HCEC 1CT (cell line): Measurements from ENCODE around the gene ABHD10.
"Not testable (repeated sequence)": the region's sequence is repeated elsewhere in the genome, so short reads cannot be mapped to it uniquely, and the experiment has no call there.

Experiments
- DNase-seq: peaks from one replicate; pipeline ENCODE4 v3.0.0-alpha.2; 2017

ABHD10 gene

GRCh38 chr3:112037194-112037593 lies 58.4 kb downstream of the ABHD10 start:
- not testable (repeated sequence) for DNase-seq

- DNase-seq, result peak; percentile 12
These were observed 60.0 kb downstream of the ABHD10 start for GRCh38 chr3:112038863-112039262.

GRCh38 chr3:112041321-112041720 lies 62.5 kb downstream of the ABHD10 start:
- no peak for DNase-seq

DNA sequence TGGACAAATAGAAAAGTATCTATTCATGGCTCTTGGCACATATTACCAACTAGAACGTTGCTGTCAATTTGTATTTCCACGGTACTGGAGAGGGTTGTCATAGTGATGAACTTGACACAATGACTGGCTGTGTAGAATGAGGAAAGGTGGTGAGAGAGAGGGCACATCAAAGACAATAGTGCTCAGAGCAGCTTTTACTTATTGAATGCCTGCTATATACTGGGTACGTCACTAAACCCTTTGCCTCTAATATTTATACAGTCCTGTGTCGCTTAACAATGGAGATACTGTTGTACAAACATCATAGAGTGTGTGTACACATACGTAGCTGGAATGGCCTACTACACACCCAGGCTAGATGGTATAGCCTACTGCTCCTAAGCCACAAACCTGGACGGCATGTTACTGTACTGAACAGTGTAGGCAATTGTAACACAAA lies 64.0 kb downstream of the ABHD10 start:
- no peak for DNase-seq
